Erythroblast (primary cell): Measurements from ENCODE around the gene PIK3R3.

ENCODE experiments used
- GATA1 ChIP-seq: IDR thresholded peaks from 2 replicates; pipeline ENCODE4 v1.6.1; 2011; ENCODE audit warnings: low read depth, mild to moderate bottlenecking, control low read depth, low read length, moderate library complexity
- POLR2A ChIP-seq: IDR thresholded peaks from 2 replicates; pipeline ENCODE4 v1.6.1; 2011; ENCODE audit warnings: mild to moderate bottlenecking, low read length

DNA sequence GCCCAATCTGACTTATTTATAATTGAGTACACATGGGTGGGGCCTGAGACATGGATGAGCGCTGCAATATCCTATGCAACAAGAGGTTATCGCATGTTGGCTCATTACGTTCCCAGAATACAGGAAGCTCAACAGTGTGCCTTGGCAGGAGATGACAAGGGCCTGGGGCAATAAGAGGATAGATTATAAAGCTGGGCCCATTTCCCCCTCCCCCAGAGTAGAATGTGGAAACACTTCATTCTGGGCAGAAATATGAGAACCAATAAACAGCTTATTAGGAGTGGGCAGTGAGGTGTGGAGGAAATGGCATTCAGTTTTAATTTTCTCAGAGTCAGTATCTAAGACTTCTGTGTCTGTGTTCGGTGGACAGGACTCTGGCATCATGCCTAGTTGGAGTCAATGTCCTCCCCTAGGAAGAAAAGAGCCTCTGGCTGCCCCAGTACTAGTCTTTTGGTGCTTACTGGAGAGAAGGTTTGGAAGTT, 92.8 kb downstream of the PIK3R3 start:
- no peak for TF ChIP-seq GATA1
- TF ChIP-seq POLR2A = no peak
